Uterus (tissue), 4 donors: Measurements from ENCODE around the gene SKAP1. TPM values are rescaled to one million over a fixed set of nuclear protein-coding genes. Genes with fewer than 3 reads are reported as not detected.
"Not testable (repeated sequence)": the region's sequence is repeated elsewhere in the genome, so short reads cannot be mapped to it uniquely, and the experiment has no call there.

Source experiments
- DNase-seq, 2 donors: peaks; one replicate each; pipeline ENCODE4 v3.0.0-alpha.2; 2019 to 2020
- H3K27ac ChIP-seq, 2 donors: fragments of 200-600 bp; sonication (generic); 1 replicate in 1 of 2; 2 replicates in 1 of 2; pipeline ENCODE4 v1.5.1; 2016 to 2018
- H3K27me3 ChIP-seq, 2 donors: fragments of 200-600 bp; sonication (generic); one replicate each; pipeline ENCODE4 v1.5.1; 2018 to 2019; ENCODE audit warnings: control low read depth in 1 of 2
- H3K36me3 ChIP-seq, 2 donors: fragments of 200-600 bp; sonication (generic); one replicate each; pipeline ENCODE4 v1.5.1; 2019; ENCODE audit warnings: control low read depth in 1 of 2
- H3K4me1 ChIP-seq, 2 donors: fragments of 200-600 bp; sonication (generic); one replicate each; pipeline ENCODE4 v1.5.1; 2018 to 2019; ENCODE audit warnings: control low read depth in 1 of 2
- H3K4me3 ChIP-seq, 2 donors: fragments of 200-600 bp; sonication (generic); 1 replicate in 1 of 2; 2 replicates in 1 of 2; pipeline ENCODE4 v1.5.1; 2018 to 2019; ENCODE audit warnings: mild to moderate bottlenecking in 1 of 2
- H3K9me3 ChIP-seq, 2 donors: fragments of 200-600 bp; sonication (generic); one replicate each; pipeline ENCODE4 v1.5.1; 2019; ENCODE audit warnings: control low read depth in 1 of 2
- POLR2A ChIP-seq, 2 donors: fragments of 450-650 bp; IDR thresholded peaks; one replicate each; pipeline ENCODE4 v1.6.1; 2016; ENCODE audit warnings: antibody characterized with exemption in 2 of 2, mild to moderate bottlenecking in 1 of 2, moderate library complexity in 1 of 2
- intact Hi-C: fragments of 100-400 bp; cut with DNase I; formaldehyde crosslinking; loops from one replicate; pipeline ENCODE4 v1.15.1; 2023; ENCODE audit warnings: low total_unique reads
- total RNA-seq, 4 donors: library from RNA; depleted of rRNA in 3 of 4; stranded (reverse); fragments of >200 nt in 3 of 4; gene quantifications; one replicate each; pipeline versions ENCODE4 v1.1.0 to v1.2.4, GENCODE V29; 2014 to 2023
- TF ChIP-seq, protein P1 (sequence below), 4 experiments: fragments of 200-600 bp in 2 of 4; fragments of 450-650 bp in 2 of 4; sonication (generic) in 2 of 4; IDR thresholded peaks; one replicate each; pipeline ENCODE4 v1.5.1; 2016 to 2019; ENCODE audit warnings: antibody characterized with exemption in 4 of 4, mild to moderate bottlenecking in 2 of 4, moderate library complexity in 1 of 4
- donor health status: DM: yes; HTN: yes; CAD: no.

Gene SKAP1
- total RNA-seq, 4 donors from 2014 or later: 0.51 to 2.4 (median 1.9) TPM; not detected in 1

DNA sequence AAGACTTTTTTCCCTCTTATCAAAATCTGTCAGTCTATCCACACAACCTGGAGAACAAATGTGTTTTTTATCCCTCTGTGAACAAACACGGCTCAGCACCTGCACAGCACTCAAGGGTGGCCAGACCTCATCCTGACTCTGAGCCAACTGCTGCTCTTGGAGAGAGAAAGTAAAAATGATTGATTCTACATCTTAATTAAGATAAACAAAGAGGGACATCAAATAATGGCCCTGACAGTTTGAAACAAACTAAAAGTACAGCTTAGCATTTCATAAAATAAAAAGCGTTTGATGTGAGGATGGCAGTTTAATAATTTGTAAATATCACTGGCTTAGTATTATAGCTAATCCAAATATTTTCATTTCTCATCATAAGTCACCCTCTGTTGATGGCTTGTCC, 216.2 kb downstream of the SKAP1 start:
- no peak overlapping the region for H3K4me3 ChIP-seq
- TF ChIP-seq, protein P1, sequence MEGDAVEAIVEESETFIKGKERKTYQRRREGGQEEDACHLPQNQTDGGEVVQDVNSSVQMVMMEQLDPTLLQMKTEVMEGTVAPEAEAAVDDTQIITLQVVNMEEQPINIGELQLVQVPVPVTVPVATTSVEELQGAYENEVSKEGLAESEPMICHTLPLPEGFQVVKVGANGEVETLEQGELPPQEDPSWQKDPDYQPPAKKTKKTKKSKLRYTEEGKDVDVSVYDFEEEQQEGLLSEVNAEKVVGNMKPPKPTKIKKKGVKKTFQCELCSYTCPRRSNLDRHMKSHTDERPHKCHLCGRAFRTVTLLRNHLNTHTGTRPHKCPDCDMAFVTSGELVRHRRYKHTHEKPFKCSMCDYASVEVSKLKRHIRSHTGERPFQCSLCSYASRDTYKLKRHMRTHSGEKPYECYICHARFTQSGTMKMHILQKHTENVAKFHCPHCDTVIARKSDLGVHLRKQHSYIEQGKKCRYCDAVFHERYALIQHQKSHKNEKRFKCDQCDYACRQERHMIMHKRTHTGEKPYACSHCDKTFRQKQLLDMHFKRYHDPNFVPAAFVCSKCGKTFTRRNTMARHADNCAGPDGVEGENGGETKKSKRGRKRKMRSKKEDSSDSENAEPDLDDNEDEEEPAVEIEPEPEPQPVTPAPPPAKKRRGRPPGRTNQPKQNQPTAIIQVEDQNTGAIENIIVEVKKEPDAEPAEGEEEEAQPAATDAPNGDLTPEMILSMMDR (IDR thresholded peaks at IDR 0.05): no peak
- no peak for TF ChIP-seq POLR2A (IDR thresholded peaks at IDR 0.05)
- intact Hi-C loops: no loop called here
- H3K4me1 ChIP-seq: no peaks in the 10 kb centered on the region
- peaks cover 0 to 6% of the 10 kb centered on the region in 2 donors for H3K27me3 ChIP-seq
- no peaks in the 10 kb centered on the region for H3K36me3 ChIP-seq
- no peaks in the 10 kb centered on the region for H3K9me3 ChIP-seq
- DNase-seq: no peak
- no peak overlapping the region for H3K27ac ChIP-seq

- intact Hi-C loops: no loop called here
- H3K27me3 ChIP-seq: no peaks in the 10 kb centered on the region
- TF ChIP-seq, protein P1 (IDR thresholded peaks at IDR 0.05): no peak
- no peak for TF ChIP-seq POLR2A (IDR thresholded peaks at IDR 0.05)
Observed at GRCh38 chr17:48211787-48212186, 218.2 kb downstream of the SKAP1 start.

GRCh38 chr17:48211011-48211410, 219.0 kb downstream of the SKAP1 start:
- Histone ChIP-seq H3K27me3 (no peaks in the 10 kb centered on the region), H3K36me3 (no peaks in the 10 kb centered on the region), H3K9me3 (no peaks in the 10 kb centered on the region), H3K4me1 (no peaks in the 10 kb centered on the region), H3K27ac (no peak overlapping the region), H3K4me3 (no peak overlapping the region)
- TF ChIP-seq, protein P1 (IDR thresholded peaks at IDR 0.05): no peak
- no peak for TF ChIP-seq POLR2A (IDR thresholded peaks at IDR 0.05)
- intact Hi-C loops: no loop called here
- DNase-seq: no peak

More at GRCh38 chr17:48211787-48212186, 218.2 kb downstream of the SKAP1 start:
- Histone ChIP-seq H3K4me1 (no peaks in the 10 kb centered on the region), H3K36me3 (no peaks in the 10 kb centered on the region), H3K27ac (no peak overlapping the region), H3K9me3 (no peaks in the 10 kb centered on the region), H3K4me3 (no peak overlapping the region)
- DNase-seq: no peak

- DNase-seq: no peak
- intact Hi-C loops: no loop called here
- H3K9me3 ChIP-seq: no peaks in the 10 kb centered on the region
- no peak overlapping the region for H3K4me3 ChIP-seq
- no peaks in the 10 kb centered on the region for H3K27me3 ChIP-seq
- H3K36me3 ChIP-seq: no peaks in the 10 kb centered on the region
- no peaks in the 10 kb centered on the region for H3K4me1 ChIP-seq
- no peak overlapping the region for H3K27ac ChIP-seq
- TF ChIP-seq POLR2A (IDR thresholded peaks at IDR 0.05): no peak
- TF ChIP-seq, protein P1 (IDR thresholded peaks at IDR 0.05): no peak
Observed at GRCh38 chr17:48209973-48210372, 220.0 kb downstream of the SKAP1 start.

DNA sequence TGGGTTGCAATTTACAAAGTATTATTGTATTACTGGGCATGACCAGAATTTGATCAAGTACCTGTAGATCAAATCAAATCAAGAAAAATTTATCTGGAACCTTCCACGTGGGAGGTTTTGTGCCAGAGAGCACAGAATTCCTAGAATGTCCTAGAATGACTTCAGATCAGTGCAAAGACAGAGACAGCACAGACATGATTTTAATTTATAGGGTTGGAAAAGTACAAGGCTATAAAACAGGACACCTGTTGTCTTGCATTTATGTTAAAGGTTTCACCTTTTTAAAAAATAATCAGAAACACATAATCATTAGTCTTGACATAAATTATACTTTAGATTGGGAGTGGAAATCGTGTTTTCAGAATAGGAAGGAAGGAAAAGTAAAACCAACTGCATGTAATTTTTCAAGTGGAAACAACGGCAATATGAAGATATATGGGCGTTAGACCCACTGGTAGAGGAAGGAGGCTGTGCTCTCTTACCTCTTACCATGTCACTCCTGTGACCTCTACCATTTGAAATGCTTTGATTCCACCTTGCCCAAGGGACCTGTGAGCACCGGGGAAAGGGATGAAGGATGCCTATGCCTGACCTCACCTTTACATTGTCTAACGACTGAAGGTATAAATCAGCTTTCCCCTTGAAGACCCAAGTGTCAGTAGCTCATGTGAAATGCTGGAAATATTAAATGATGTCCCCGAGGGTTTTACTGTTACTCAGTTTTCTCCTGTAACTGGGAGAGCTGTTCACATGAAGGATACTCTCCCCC, 222.1 kb downstream of the SKAP1 start:
- Histone ChIP-seq H3K4me1 (no peaks in the 10 kb centered on the region), H3K4me3 (no peak overlapping the region), H3K36me3 (no peaks in the 10 kb centered on the region), H3K27me3 (no peaks in the 10 kb centered on the region), H3K9me3 (no peaks in the 10 kb centered on the region), H3K27ac (no peak overlapping the region)
- DNase-seq: no peak
- intact Hi-C loops: no loop called here
- TF ChIP-seq, protein P1 (IDR thresholded peaks at IDR 0.05): no peak
- no peak for TF ChIP-seq POLR2A (IDR thresholded peaks at IDR 0.05)

- H3K27ac ChIP-seq, H3K9me3 ChIP-seq, intact Hi-C loops, DNase-seq, H3K27me3 ChIP-seq, H3K36me3 ChIP-seq, H3K4me3 ChIP-seq, H3K4me1 ChIP-seq: not testable (repeated sequence)
Observed at GRCh38 chr17:48207036-48207435, 223.0 kb downstream of the SKAP1 start.
